RCC 7860 (cell line): ENCODE data around the gene STX11.
"Not testable (repeated sequence)": the region's sequence is repeated elsewhere in the genome, so short reads cannot be mapped to it uniquely, and the experiment has no call there.

Experiments
- DNase-seq: peaks from one replicate; pipeline ENCODE4 v3.0.0-alpha.2; 2015; ENCODE audit warnings: low spot score
- FAIRE-seq: peaks from 2 replicates; lab custom pipeline; 2012; peaks lifted over from hg19 to GRCh38; lab: Jason Lieb, UNC

The STX11 gene

GRCh38 chr6:144149894-144150709, at the start of gene STX11:
STX11 (plus strand) TSS chr6:144150517; CDS start chr6:144186628, 36,111 bp downstream.
- peak; percentile 31 for DNase-seq

GRCh38 chr6:144103026-144103563, 47.2 kb upstream of the STX11 start:
- no peak for FAIRE-seq
- no peak for DNase-seq

More at GRCh38 chr6:144149894-144150709, at the start of gene STX11:
- no peak for FAIRE-seq

GRCh38 chr6:144104488-144104887, 45.8 kb upstream of the STX11 start:
- FAIRE-seq, result no peak
- no peak for DNase-seq

- DNase-seq (peak; percentile 49), FAIRE-seq (peak; percentile 84)
These were observed 45.3 kb upstream of the STX11 start for GRCh38 chr6:144104898-144105487.

- FAIRE-seq (no peak), DNase-seq (peak; percentile 29)
These were observed 44.1 kb upstream of the STX11 start for GRCh38 chr6:144106206-144106605.

- DNase-seq (no peak), FAIRE-seq (no peak)
These were observed 40.1 kb upstream of the STX11 start for GRCh38 chr6:144110210-144110609.

- DNase-seq (no peak), FAIRE-seq (no peak)
These were observed 37.0 kb upstream of the STX11 start for GRCh38 chr6:144113366-144113765.

- FAIRE-seq (no peak), DNase-seq (no peak)
These were observed 35.1 kb upstream of the STX11 start for GRCh38 chr6:144115219-144115618.

GRCh38 chr6:144119376-144119775, 30.9 kb upstream of the STX11 start:
- FAIRE-seq (no peak), DNase-seq (no peak)

GRCh38 chr6:144122861-144123260, 27.5 kb upstream of the STX11 start:
- DNase-seq (no peak), FAIRE-seq (no peak)

GRCh38 chr6:144123421-144123820, 26.9 kb upstream of the STX11 start:
- FAIRE-seq (no peak), DNase-seq (no peak)

- DNase-seq (no peak), FAIRE-seq (no peak)
These were observed 26.5 kb upstream of the STX11 start for GRCh38 chr6:144123836-144124235.

GRCh38 chr6:144127097-144127496, 23.2 kb upstream of the STX11 start:
- DNase-seq (no peak), FAIRE-seq (no peak)

- FAIRE-seq (no peak), DNase-seq (no peak)
These were observed 20.8 kb upstream of the STX11 start for GRCh38 chr6:144129469-144129868.

GRCh38 chr6:144131248-144131709, 19.0 kb upstream of the STX11 start:
- peak; percentile 48 for DNase-seq
- FAIRE-seq, result peak; percentile 82

GRCh38 chr6:144132167-144132690, 18.1 kb upstream of the STX11 start:
- not testable (repeated sequence) for FAIRE-seq, DNase-seq

GRCh38 chr6:144133225-144133821, 17.0 kb upstream of the STX11 start:
- no peak for DNase-seq
- no peak for FAIRE-seq

- DNase-seq (no peak), FAIRE-seq (no peak)
These were observed 16.1 kb upstream of the STX11 start for GRCh38 chr6:144134176-144134575.

- DNase-seq, result no peak
- no peak for FAIRE-seq
These were observed 15.6 kb upstream of the STX11 start for GRCh38 chr6:144134737-144135136.

GRCh38 chr6:144138542-144138941, 11.8 kb upstream of the STX11 start:
- FAIRE-seq, result no peak
- DNase-seq, result no peak

GRCh38 chr6:144139817-144140216, 10.5 kb upstream of the STX11 start:
- DNase-seq (no peak), FAIRE-seq (no peak)
